ENCODE results near the gene SNX5.

SNX5 gene

DNA sequence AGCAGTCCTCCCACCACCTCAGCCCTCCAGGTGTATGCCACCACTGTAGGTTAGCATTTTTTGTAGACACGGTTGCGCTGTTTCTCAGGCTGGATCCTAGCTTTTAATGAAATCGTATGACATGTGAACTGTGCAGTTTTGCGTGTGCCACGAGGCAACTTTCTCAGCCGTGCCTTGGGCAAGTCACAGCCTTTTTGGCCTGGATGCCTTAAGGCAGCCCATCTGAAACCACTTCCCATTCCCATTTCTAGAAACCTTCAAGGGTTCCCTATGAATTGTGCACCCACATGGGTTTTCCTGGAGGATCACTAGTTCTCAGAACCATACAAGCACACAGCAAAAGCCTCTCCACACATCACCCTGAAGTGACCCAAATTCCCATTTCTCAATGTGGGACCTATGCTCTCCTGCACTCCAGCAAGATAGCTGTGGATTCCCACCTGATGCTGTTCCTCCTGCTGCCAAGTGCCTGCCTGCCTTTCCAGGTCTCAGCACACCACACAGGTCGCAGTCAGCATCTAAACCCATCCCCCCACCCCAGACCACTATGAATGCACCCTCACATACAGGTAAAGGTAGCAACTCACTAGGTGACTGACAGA is 28.9 kb downstream of the SNX5 start:
- DNase-seq: no peak

- DNase-seq: peak; percentile 59
These were observed 29.5 kb downstream of the SNX5 start for GRCh38 chr20:17938871-17939619.

DNA sequence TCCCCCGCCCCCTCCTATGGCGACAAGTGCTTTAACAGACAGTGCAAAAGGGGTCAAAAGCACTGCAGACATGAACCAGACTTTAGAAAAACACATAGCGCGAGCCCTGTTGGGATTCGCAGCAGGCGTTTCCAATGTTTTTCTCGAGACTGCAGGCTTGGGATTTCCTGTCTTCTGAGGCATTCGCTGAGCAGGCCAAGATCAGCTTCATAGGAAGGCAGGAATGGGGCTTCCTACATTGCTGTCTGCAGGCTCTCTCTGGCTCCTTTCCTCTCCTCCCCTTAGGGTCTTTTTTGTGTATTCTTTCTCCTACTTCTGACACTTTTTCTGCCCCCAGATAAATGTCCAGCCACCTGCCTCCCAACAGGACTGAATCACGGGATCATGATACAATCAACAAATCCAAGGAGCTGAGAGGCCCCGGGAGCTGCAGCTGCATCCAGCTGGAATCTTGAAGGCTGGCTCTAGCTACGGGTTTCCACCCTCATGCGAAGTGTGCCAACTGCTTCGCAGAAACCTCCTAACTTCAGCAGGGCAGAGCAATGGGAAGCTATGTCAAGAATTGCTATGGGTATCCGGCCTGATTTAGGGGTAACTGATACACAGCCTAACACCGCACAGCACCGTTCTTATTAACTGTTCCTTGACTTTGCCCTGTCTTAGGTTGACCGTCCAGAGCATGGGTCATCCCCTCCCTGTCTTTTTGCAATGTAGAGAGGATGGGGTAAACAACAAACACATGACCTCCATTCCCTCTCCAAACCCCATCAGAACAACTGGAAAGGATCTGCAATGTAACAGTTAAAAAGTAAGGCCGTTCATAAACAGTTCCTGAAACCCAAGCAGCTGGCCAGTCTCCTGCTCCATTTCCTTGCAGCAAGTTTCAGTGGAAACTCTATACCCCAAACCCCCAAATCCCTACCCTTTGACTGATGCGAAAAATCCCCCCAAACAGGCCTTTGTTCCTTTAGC is 31.5 kb downstream of the SNX5 start:
- no peak for DNase-seq

- no peak for DNase-seq
These were observed 32.3 kb downstream of the SNX5 start for GRCh38 chr20:17936286-17936760.

DNA sequence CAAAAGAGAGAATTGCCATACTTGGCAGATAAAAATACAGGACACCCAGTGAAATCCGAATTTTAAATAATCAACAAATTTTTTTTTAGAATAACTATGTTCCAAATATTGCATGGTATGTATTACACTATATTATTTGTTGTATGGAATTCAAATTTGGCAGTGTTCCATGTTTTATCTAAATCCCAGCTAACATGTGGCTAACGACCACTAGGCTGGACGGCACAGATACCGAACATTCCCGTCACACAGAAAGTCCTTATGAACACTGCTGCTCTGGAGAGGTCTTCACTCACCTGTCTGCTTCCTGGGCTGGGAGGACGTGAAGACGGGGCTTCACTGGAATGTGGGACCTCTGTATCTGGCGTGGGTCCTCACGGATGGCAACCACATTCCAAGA is 32.8 kb downstream of the SNX5 start:
- DNase-seq: no peak

- DNase-seq: no peak
These were observed 33.4 kb downstream of the SNX5 start for GRCh38 chr20:17935186-17935585.

- no peak for DNase-seq
These were observed 34.3 kb downstream of the SNX5 start for GRCh38 chr20:17934141-17934862.

DNA sequence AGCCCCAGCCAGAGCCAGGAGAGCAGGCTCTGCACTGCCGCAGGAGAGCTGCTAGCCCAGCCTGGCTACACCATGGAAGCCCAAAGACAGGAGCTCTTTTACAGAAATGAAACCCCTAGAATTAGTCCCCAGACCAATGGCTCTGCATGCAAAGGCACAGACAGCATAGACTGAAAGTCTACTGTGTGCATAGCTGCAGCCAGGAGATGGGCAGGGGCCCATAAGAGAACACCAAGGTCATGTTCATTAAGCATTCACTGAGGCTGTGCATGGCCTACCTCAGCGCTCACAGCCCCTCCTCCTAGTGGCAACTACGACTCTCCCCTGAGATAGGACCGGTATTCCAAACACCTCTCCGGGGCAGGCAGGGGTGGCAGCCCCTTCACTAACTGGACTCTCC is 34.9 kb downstream of the SNX5 start:
- no peak for DNase-seq

- DNase-seq: no peak
These were observed 35.5 kb downstream of the SNX5 start for GRCh38 chr20:17933121-17933520.

GRCh38 chr20:17932396-17932795 is 36.2 kb downstream of the SNX5 start:
- DNase-seq: no peak

GRCh38 chr20:17931513-17931912 is 37.1 kb downstream of the SNX5 start:
- DNase-seq: no peak

- DNase-seq: no peak
These were observed 39.8 kb downstream of the SNX5 start for GRCh38 chr20:17928633-17929311.

- DNase-seq: no peak
These were observed 40.4 kb downstream of the SNX5 start for GRCh38 chr20:17928211-17928611.

- DNase-seq: no peak
These were observed 42.7 kb downstream of the SNX5 start for GRCh38 chr20:17925940-17926300.

GRCh38 chr20:17925141-17925939 is 43.3 kb downstream of the SNX5 start:
- DNase-seq: no peak

DNA sequence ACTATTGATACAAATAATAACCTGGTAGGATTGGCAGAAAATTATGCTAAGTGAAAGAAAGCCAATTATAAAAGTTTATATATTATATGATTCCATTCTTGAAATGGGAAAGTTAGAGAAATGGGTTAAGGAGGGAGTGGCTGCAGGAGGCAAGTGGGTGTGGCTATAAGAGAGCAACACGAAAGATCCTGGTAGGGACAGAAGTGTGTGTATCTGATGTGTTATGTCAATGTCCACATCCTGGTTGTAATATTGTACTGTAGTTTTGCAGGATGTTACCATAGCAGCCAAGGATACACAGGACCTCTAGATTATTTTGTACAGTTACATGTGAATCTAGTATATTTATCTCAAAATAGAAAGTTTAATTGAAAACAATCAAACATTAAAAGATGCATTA is 46.8 kb downstream of the SNX5 start:
- DNase-seq: no peak

DNA sequence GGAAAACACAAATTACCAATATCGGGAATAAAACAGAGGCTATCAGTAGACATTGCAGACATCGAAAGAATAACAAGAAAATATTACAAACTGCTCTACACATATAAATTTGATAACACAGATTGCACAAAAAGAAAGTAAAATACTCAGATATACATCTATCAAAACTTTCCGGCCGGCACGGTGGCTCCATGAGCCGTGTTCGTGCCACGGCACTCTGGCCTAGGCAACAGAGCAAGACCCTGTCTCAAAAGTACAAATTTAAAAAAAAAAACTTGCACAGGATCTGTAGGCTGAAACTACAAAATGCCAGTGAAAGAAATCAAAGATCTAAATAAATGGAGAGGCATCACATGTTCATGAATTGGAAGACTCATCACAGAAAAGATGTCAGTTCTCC is 49.4 kb downstream of the SNX5 start:
- no peak for DNase-seq

DNA sequence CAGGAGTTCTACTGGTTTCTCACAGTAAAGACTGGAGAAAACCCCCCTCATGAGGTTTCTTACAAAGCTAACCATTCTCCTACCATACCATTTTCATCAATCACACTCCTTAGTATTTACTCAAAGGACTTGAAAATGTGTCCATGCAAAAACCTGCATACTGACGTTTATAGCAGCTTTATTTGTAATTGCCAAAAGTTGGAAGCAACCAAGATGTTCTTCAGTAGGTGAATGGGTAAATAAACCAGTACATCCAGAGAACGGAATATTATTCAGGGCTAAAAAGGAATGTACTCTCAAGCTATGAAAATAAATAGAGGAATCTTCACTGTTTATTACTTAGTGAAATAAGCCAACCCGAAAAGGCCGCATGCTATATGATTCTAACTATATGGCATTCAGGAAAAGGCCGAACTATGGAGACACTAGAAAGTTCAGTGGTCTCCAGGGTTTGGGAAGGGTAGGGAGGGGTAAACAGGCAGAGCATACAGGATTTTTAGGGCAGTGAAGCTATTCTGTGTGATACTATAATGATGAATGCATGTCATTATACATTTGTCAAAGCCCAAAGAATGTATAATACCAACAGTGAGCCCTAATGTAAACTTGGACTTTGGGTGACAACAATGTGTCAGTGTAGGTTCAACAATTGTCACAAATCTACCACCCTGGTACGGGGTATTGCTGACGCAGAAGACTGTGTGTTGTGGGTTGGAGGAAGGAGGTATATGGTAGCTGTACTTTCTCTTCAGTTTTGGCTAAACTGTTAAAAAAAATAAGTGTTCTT is 50.6 kb downstream of the SNX5 start:
- no peak for DNase-seq

GRCh38 chr20:17916433-17916891 is 52.1 kb downstream of the SNX5 start:
- DNase-seq: no peak

DNA sequence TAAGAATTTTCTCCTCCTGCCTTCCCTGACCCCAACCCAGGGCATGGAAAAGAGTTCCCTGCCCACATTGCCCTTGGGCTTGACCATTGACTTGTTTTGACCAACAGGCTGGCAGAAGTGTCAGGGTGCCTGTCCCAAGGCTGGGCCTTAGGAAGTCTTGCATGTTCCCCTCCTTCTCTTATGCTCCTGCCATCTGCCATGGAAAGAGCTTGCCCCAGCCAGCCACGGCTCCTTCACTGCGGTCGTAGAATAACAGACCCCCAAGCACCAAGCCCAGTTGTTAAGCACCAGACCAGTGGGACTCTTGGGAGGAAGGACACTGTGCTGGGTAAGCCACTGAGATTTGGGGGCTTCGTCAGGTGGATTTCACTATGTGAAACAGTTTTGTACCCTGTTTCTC is 53.6 kb downstream of the SNX5 start:
- DNase-seq: no peak

Measured in CD4-positive, alpha-beta T cell treated with Interleukin-17A for 4 hours (primary cell).